ENCODE measurements around the gene NFKBIZ. TPM values are rescaled to one million over a fixed set of nuclear protein-coding genes. Genes with fewer than 3 reads are reported as not detected.

The NFKBIZ gene
- total and polyA plus RNA-seq, 9 of the 15 experiments (the other 6 are each of a cell fraction or from before 2014, with no cell fraction given): 1.2 to 13.7 (median 5.7) TPM

- TF ChIP-seq REST (IDR thresholded peaks at IDR 0.05; ENCODE audit: borderline replicate concordance) (peak; percentile 68; the same call in 1 of the 2 replicates), REST (CRISPR knock-in tag; IDR thresholded peaks at IDR 0.05; ENCODE audit: low read depth) (no peak), MAFK (IDR thresholded peaks at IDR 0.05; ENCODE audit: low read length) (no peak), GABPB1 (CRISPR knock-in tag; IDR thresholded peaks at IDR 0.05) (no peak), GATA2 (CRISPR knock-in tag; IDR thresholded peaks at IDR 0.05) (no peak), POLR2H (tag; IDR thresholded peaks at IDR 0.05; ENCODE audit: low read depth) (no peak), DEAF1 (CRISPR knock-in tag; IDR thresholded peaks at IDR 0.05) (peak; percentile 62; the same call in 1 of the 2 replicates), NELFE (IDR thresholded peaks at IDR 0.05; ENCODE audit: insufficient read depth, insufficient read length) (no peak), CHD2 (IDR thresholded peaks at IDR 0.05; ENCODE audit: low read depth, low read length) (no peak), ZNF12 (CRISPR knock-in tag; IDR thresholded peaks at IDR 0.05) (no peak), CBFA2T3 (IDR thresholded peaks at IDR 0.05) (no peak), MEF2D (tag; conservative IDR thresholded peaks at IDR 0.05; ENCODE audit: low read depth) (no peak), NR3C1 (CRISPR knock-in tag; IDR thresholded peaks at IDR 0.05) (no peak), MTA2 (IDR thresholded peaks at IDR 0.05; ENCODE audit: low read depth) (no peak), SMC3 (conservative IDR thresholded peaks at IDR 0.05; ENCODE audit: insufficient read depth, low read depth, low read length) (0 out of 2 replicates have a peak, but pooled peaks have one; percentile 10), NCOA4 (IDR thresholded peaks at IDR 0.05; ENCODE audit: partially characterized antibody) (no peak), CGGBP1 (CRISPR knock-in tag; IDR thresholded peaks at IDR 0.05) (no peak), JUND (IDR thresholded peaks at IDR 0.05; ENCODE audit: borderline replicate concordance, low read depth, low read length) (no peak), JUND (tag; IDR thresholded peaks at IDR 0.05; ENCODE audit: borderline replicate concordance, low read depth, low read length) (no peak)
Measured at GRCh38 chr3:101813817-101814440, 35.4 kb upstream of the NFKBIZ start (continued).
